Measurements from ENCODE around the gene RNF112. TPM values are rescaled to one million over a fixed set of nuclear protein-coding genes. Genes with fewer than 3 reads are reported as not detected.

RNF112 gene
- total and polyA plus RNA-seq, 10 donors, result 1.3 to 7.6 (median 2.5) TPM

DNA sequence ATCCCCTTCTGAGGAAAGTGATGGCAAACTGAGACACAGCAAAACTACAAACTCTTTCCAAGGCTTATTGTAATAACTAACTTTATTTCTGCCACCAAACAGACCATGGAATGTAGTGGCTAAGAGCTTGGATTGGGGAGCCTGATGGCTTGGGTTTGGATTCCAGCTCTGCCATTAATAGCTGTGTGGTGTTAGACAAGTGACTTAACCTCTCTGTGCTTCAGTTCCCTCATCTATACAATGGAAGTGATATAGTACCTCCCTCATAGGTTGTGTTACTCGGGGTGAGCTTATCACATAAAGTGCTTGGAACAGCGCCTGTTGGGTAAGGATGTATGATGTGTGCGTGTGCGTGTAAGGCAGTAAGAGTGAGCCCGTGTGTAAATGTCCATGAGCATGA lies 5.9 kb upstream of the RNF112 start:
- intact Hi-C loops (cut with DNase I; ENCODE audit: low total_unique reads), result no loop called here
- TF ChIP-seq, protein P1, sequence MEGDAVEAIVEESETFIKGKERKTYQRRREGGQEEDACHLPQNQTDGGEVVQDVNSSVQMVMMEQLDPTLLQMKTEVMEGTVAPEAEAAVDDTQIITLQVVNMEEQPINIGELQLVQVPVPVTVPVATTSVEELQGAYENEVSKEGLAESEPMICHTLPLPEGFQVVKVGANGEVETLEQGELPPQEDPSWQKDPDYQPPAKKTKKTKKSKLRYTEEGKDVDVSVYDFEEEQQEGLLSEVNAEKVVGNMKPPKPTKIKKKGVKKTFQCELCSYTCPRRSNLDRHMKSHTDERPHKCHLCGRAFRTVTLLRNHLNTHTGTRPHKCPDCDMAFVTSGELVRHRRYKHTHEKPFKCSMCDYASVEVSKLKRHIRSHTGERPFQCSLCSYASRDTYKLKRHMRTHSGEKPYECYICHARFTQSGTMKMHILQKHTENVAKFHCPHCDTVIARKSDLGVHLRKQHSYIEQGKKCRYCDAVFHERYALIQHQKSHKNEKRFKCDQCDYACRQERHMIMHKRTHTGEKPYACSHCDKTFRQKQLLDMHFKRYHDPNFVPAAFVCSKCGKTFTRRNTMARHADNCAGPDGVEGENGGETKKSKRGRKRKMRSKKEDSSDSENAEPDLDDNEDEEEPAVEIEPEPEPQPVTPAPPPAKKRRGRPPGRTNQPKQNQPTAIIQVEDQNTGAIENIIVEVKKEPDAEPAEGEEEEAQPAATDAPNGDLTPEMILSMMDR (IDR thresholded peaks at IDR 0.05 in 8 of 11, conservative IDR thresholded peaks at IDR 0.05 in 3 of 11), result no peak
- no peak for TF ChIP-seq POLR2AphosphoS5 (IDR thresholded peaks at IDR 0.05)
- TF ChIP-seq POLR2A (IDR thresholded peaks at IDR 0.05), result no peak
- 70 to 92% (median 88%) methylated on average over 5 of the region's 5 CpGs for WGBS, 5 donors
- Histone ChIP-seq H3K4me1 (peaks cover 0 to 17% (median 13%) of the 10 kb centered on the region in 6 donors), H3K27ac (peak overlapping the region in 3 of 8 donors; percentile 11 to 23 (median 20)), H3K9me3 (no peaks in the 10 kb centered on the region), H3K4me3 (no peak overlapping the region), H3K36me3 (no peaks in the 10 kb centered on the region), H3K27me3 (replicated peaks in 1 of 7) (no peaks in the 10 kb centered on the region)
- no peak for DNase-seq

DNA sequence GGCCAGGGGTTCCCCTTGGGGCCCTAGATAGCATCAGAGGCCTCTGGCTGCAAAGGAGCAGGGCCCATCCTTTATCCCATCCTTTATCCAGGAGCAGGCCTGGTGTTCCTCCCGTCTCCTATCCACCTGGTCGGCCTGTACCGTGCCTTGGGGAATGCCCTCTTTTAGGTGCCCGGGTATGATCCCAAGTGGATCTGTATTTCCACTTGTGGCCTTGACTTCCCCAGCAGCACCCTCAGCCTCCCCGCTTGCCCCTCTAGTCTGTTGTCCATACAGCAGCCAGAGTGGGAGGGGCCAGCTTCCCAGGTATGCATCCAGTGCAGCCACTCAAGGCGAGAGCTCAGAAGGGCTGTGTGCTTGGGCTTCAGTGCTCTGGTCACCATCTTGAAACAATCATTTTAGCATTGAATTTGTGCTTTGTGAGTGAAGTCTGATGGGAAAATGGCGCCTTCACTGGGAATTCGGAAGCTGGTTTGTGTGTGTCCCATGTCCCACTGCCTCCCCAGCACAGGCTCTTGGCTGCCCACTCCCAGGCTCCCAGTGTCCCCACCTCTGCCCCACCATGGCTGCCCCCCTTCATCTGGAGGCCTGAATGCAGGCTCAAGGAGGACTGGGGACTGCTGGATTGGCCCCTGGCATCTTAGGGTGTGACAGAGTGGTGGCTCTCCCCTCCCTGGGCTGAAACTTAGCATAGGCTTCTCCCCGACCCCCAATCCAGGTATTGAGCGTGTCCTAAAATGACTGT lies 3.3 kb upstream of the RNF112 start:
- Histone ChIP-seq H3K9me3 (no peaks in the 10 kb centered on the region), H3K4me3 (no peak overlapping the region), H3K36me3 (no peaks in the 10 kb centered on the region), H3K4me1 (peaks cover 0 to 18% (median 6%) of the 10 kb centered on the region in 6 donors), H3K27ac (no peak overlapping the region), H3K27me3 (replicated peaks in 1 of 7) (peaks cover 0 to 20% (median 0%) of the 10 kb centered on the region in 7 donors)
- TF ChIP-seq POLR2A (IDR thresholded peaks at IDR 0.05) (no peak), POLR2AphosphoS5 (IDR thresholded peaks at IDR 0.05) (no peak)
- TF ChIP-seq, protein P1 (IDR thresholded peaks at IDR 0.05 in 8 of 11, conservative IDR thresholded peaks at IDR 0.05 in 3 of 11), result no peak
- 92 to 98% (median 95%) methylated on average over 9 to 10 of the region's 10 CpGs for whole genome bisulfite sequencing, 5 donors
- intact Hi-C loops (cut with DNase I; ENCODE audit: low total_unique reads), result no loop called here
- DNase-seq, result no peak

DNA sequence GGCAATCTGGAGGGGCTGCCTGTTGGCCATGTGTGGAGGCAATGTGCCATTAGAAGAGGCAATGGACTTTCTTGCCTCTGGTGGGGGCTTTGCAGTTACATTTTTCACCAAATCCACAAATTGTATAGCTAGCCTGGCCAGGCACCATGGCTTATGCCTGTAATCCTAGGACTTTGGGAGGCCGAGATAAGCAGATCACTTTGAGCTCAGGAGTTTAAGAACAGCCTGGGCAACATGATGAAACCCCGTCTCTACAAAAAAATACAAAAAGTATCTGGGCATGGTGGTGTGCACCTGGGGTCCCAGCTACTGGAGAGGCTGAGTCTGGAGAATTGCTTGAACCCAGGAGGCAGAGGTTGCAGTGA lies 2.7 kb upstream of the RNF112 start:
- Histone ChIP-seq H3K36me3 (no peaks in the 10 kb centered on the region), H3K9me3 (no peaks in the 10 kb centered on the region), H3K27me3 (replicated peaks in 1 of 7) (peaks cover 0 to 22% (median 0%) of the 10 kb centered on the region in 7 donors), H3K4me1 (peaks cover 0 to 18% (median 6%) of the 10 kb centered on the region in 6 donors), H3K27ac (no peak overlapping the region), H3K4me3 (no peak overlapping the region)
- 89 to 94% (median 93%) methylated on average over 2 of the region's 2 CpGs for WGBS, 5 donors
- intact Hi-C loops (cut with DNase I; ENCODE audit: low total_unique reads), result no loop called here
- TF ChIP-seq POLR2A (IDR thresholded peaks at IDR 0.05) (no peak), POLR2AphosphoS5 (IDR thresholded peaks at IDR 0.05) (no peak)
- TF ChIP-seq, protein P1 (IDR thresholded peaks at IDR 0.05 in 8 of 11, conservative IDR thresholded peaks at IDR 0.05 in 3 of 11), result no peak
- no peak for DNase-seq

DNA sequence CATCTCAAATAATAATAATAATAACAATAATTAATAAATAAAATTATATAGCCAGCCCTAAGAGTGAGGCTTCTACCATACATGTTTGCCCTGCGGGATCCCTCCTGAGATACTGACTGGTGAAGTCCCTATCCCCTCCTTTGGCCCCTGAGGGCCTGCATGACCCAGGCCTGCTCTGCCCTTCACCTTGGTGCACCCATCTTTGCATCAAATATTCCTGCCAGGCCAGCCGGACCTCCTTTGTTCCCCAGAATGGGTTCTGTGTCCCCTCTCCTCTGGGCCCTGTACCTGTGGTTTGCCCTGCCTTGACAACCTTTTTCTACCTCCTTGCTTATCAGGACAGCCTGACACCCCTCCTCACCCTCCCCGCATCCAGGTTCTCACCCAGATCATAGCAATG lies 2.0 kb upstream of the RNF112 start:
- H3K4me1 ChIP-seq, result peaks cover 0 to 18% (median 6%) of the 10 kb centered on the region in 6 donors
- H3K4me3 ChIP-seq, result no peak overlapping the region
- 91 to 98% (median 94%) methylated on average over 3 of the region's 3 CpGs for WGBS, 5 donors
- H3K9me3 ChIP-seq, result no peaks in the 10 kb centered on the region
- DNase-seq, result no peak
- peaks cover 0 to 27% (median 0%) of the 10 kb centered on the region in 7 donors for H3K27me3 ChIP-seq (replicated peaks in 1 of 7)
- H3K36me3 ChIP-seq, result no peaks in the 10 kb centered on the region
- TF ChIP-seq, protein P1 (IDR thresholded peaks at IDR 0.05 in 8 of 11, conservative IDR thresholded peaks at IDR 0.05 in 3 of 11), result no peak
- TF ChIP-seq POLR2A (IDR thresholded peaks at IDR 0.05) (no peak), POLR2AphosphoS5 (IDR thresholded peaks at IDR 0.05) (no peak)
- no peak overlapping the region for H3K27ac ChIP-seq
- intact Hi-C loops (cut with DNase I; ENCODE audit: low total_unique reads), result no loop called here
